HG03196 (cell line): ENCODE measurements around the gene CELSR1.

Experiments used
- ATAC-seq: cut with Tn5 transposase; IDR thresholded peaks from one replicate; pipeline ENCODE4 v1.9.1; 2021; ENCODE audit not compliant: unreplicated experiment

CELSR1 gene

DNA sequence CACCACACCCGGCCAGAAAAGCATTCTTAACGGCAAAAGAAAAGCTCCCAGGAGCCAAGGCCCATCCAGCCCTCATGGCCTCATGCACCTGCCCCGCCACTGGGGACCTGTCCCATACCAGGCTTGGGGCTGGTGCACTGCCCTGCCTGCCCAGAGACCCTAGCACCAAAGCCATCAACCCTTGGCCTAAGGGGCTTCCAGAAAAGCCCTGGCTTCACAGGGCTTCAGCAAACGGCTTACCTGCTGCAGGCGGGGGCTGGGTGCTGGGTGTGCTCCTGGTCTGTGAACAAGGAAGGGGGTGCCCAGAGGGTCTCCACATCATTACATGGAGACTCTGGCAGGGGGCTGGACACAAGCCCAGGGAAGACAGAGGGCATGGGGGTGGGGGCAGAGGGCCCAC lies 89.5 kb downstream of the CELSR1 start:
- ATAC-seq = no peak

DNA sequence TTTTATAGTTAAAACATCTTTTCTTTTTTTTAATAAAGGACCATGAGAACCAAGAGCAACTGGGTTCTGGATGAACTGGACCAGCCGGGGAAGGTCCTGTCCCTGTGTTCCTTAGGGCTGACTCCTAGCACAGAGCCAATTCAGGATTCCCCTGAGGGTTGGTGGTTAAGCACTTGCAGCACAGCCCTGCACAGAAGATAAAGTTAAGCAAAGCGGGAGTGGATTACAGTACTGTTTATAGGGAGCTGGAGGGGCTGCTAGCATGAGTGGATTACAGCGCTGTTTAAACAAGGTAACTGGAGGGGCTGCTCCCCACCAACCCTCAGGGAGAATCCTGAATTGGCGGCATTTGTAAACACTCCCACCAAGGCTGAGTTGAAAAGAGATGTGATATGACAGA lies 90.6 kb downstream of the CELSR1 start:
- no peak for ATAC-seq

DNA sequence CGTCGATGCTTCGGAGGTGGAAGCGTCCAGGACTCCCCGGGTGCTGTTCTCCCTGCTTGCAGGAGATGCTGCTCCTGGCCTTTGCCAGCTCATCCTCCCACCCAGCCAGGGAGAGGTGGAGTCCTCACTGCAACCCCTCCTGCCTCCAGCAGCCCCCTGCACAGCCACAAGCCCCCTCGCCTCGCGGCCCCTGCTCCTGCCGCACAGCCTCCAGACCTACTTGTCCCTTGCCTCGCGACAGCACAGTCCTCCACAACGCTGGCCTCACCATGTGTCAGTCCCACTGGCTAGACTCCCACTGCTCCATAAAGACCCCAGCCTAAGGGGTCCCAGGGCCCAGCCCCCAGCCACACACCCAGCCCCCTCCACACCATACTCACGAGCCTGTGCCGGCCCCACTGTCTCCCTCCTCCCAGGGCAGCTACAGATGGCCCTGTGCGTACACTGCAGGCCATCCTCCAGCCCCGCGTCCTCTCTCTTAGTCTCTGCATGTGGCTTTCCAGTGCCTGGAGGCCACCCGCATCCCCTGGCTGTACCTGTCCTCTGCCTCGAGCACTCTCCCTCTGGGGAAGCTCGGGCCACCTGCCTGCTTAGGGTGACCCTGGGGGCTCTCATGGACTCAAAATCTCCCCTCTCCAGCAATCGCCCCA lies 91.5 kb downstream of the CELSR1 start:
- ATAC-seq = no peak

DNA sequence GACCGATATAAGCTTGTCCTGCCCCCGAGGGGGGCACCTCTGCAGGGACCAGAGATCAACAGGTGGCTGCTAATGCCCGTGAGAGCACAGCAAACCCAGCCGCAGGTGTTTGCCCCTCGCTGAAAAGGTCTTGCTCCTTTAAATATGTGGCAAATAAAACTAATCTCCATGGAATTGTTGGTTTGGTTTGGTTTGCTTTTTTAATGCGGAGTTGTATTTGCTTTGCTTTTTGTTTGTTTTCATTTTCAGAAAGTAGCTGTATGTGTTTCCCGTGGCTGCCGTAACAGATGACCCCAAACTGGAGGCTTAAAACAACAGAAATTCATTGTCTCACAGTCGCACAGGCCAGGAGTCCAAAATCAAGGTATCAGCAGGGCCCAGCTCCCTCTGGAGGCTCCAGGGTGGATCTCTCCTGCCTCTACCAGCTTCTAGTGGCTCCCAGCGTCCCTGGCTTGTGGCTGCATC lies 93.0 kb downstream of the CELSR1 start:
- no peak for ATAC-seq

DNA sequence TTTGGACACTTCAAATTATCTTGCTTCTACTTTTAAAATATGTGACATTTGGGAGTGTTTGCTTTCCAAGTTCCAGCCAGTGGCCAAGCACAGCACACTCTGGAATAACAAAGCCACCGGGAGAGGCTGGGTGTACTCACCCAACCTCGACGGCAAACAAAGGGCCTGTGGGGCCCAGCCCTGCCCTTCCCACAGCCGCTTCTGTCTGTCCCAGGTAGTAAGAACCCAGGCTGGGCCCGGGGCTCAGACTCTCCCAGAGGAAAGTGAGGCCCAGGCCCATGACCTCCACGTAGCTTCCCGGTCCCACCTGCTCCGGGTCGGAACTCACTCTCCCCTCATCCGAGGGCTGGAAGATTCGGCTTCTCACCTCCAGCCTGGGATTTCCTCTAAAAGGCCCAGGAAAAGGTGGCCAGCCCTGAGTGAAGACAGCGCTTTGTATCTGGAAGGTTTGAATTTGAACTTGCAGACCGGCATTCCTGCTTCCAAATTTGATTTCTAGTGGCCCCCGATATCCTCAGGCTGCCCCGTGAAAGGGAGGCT lies 93.5 kb downstream of the CELSR1 start:
- ATAC-seq = no peak

DNA sequence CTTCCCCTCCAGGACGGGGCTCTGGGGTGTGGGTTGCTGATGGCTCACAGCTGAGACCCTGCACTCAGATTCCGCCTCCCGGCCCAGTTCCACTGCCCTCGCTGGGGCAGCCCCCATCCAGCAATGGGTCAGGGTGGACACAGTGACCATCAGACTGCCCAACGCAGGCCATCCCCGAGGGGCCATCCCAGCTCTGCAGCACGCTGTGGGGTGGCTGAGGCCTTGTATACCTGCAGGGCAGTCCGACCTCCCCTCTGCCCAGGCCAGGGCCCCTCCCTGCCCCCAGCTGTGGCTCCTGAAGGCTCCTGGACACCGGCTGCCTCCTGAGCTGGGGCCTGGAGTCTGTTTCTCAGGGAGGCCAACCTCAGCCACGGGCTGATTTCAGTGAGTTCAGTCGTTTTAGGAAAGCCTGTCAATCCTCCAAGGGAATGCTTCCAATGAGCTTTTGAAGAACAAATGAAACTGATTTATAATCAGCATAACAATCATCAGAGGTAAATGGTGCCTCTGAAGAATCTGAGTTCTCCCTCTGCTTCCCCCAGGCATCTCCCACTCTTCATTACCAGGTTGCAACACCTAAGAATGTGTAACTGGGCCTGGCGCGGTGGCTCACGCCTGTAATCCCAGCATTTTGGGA lies 95.1 kb downstream of the CELSR1 start:
- ATAC-seq = no peak

DNA sequence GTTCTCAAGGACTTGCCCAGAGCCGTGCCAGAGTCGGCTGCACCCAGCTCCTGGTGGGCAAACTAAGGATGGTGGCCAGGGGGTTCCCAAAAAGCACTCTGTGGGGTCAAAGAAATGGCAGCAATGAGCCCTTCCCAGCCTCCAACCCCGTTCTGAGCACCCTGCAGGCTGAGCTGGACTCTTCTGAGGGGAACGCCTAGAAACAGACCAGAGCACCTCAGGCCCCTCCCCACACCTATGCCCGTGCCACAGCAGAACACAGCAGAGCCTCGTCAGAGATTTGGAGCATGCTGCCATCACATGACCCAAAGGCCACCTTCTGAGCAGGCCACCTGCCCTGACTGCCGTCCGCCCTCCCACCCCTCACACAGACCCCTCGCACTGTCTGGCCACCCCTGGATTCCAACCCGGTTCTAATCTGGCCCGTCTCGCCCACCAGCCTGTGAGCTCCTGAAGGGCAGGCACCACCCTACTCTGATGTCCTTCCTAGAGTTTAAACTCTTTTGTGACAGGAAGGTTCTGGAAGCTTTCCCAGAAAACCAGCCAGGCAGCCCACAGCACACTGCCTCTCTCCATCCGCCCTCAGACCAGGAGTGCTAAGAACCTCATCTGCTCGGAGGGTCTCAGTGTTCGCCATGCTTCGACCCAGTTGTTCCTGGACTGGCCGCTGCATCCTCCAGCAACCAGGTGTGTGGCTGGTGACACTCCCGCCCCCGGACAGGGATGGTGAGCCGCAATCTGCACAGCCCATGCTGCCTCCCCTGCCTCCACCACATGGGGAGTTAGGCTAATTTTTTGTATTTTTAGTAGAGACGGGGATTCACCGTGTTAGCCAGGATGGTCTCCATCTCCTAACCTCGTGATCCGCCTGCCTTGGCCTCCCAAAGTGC lies 97.6 kb downstream of the CELSR1 start:
- ATAC-seq = no peak

DNA sequence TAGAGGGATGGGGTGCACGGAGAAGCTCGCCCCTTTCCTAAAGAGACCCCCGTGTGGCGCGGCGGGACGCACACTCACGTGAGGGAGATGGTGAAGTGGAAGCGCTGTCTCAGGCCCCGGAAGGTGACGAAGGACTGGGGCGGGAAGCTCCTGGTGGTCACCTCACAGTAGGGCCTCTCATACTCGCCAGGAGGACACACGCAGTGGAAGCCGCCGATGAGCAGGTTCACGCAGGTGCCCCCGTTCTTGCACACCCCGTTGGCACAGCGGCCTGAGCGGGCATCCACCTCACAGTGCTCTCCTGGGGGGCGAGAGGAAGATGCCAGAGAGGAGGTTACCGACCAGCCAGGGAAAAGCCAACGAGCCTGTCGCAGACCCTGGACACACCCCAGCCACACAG lies 98.3 kb downstream of the CELSR1 start:
- no peak for ATAC-seq

DNA sequence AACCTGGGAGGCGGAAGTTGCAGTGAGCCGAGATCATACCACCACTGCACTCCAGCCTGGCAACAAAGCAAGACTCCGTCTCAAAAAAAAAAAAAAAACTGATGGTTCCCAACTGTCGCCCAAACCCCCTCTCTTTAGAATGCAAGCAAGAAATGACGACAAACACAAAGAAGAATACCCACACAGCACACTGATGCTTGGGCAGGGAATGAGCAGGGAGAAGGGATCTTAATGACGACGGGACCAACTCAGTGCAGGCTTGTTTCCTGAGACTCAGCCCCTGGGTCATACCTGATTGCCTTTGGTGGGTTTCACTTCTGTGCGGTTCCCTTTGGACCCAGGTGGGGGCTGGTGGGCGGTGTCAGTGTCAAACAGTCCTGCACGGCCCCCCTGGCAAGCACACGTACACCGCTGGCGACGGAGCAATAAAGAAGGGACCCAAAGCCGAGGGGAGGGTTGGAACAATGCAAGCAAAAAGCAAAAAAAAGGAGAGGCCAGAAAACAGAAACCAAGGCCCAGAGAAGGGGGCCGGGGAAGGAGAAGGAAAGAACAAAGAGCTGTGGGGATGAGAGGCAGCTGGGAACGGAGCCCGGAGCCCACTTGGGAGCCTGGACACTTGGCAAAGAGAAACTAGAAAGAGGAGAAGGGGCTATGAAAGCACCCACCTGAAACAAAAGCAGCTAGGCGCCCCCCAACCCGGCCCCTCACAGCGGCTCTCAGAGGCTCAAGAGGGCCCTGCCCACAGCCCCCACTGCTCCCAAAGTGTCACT lies 99.6 kb downstream of the CELSR1 start:
- ATAC-seq = no peak

DNA sequence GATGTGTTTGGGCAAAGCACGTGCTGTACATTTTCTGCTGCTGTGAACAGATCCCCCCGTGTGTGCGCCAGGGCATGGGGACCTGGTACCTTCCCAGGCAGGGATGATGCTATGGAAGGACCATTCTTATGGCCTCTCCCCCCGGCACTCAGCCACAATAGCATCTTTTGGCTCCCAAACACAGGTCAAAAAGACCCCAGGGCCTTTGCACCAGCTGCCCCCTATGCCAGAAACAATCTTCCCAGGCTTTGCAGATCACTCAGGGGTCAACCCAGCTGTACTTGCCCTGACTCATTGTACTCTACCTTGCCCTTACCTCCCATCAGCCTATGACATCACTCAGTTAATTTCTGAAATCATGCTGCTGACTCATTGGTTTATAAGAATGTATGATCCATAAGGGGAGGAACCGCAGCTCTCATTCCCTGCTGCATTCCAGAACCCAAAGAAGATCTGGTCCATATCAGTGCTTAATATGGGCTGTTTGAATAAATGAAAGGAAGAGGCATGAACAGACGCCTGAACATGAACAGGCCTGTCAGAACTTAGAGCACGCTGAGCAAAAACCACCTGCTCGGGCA lies 100.7 kb downstream of the CELSR1 start:
- no peak for ATAC-seq

DNA sequence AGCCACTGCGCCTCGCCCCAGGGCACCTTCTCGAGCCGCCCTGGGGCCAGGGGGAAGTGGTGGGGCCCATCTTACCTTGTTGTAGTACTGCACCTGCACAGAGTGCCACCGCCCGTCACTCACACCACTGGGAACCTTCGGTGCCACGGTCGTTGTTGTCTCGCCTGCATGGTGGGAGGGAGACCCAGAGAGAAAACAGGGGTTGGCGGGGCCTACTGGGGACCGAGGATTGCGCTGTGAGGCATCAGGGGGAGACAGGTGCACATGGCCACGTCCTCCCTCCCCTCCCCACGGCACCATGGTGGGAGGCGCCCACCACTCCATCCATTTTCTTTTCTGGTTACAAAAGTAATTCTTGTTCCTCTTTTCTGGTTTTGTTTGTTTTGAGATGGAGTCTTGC lies 104.1 kb downstream of the CELSR1 start:
- ATAC-seq = no peak

DNA sequence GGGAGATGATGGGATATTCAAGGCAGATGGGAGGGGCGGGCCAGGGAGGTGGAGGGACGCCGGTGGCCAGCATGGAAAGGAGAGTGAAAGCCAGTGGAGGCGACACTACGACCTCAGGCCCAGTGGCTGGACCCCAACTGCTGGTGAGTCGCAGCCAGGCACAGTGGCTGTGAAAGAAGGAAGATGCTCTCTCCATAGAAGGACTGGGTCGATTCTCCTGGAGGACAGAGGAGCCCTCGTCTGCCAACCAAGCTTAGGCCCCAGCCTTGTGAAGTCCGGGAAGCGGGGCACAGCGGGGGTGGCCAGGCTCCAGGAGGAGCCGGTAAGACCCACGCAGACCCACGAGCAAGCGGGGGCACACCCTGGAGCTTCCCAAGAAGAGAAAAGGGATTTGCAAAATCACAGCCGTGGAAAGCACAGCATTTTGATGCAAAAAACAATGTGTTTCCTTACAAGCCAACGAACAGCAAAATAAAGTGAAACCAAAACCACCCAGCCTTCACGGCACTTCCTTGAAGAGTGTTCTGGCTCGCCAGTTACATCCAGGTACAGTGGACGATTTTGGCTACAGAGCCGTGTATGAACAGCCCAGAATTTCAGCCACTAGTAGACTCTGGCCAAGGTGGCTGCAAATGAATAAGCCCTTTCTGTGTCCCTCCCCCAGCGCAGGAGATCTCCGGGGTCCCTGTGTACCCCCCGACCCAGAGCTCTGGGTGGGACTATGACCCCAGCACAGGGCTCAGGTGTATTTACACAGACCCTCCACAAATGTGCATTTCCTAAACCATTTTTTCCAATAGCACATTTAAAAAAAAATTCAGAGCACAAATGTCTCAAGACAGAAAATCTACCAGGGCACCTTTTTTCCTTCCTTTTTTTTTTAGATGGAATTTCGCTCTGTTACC lies 105.0 kb downstream of the CELSR1 start:
- no peak for ATAC-seq

DNA sequence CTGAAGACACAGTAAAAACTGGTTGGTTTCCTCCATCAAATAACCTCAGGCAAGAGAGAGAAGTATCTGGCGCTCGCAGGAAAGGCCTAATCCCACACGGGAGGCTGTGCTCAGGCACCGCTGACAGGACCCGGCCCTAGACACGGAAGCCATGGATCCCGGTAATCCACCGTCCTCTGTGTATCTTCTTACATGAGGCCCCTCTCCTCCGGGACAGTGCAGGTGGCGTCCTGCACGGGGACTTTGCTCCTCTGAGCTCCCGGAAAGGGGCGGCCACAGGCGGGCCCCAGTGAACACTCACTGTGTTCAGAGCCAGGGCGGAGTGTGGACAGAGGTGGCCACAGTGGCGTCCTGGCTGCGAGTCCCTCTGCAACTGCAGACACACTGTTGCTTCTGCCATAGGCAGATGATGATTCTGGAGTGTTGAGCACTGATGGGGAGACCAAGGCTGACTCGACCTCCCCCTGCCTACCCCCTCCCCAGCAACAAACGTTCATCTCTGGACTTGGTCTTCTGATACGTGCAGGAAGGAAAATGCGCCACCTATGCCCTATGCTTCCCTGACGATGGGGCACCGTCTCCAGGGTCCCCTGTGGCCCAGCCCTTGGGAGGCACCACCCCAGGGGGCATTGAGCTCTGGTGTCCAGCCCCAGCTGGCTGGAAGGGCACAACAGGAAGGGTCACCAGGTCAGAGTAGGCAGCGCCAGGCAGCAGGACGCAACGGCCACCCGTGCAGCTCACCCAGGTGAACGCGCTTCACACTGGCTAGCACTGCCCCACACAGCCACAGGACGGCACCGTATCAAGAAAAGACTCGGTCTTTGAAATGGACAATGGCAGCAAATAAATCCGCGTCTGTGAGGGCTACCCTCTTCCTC lies 106.2 kb downstream of the CELSR1 start:
- no peak for ATAC-seq

DNA sequence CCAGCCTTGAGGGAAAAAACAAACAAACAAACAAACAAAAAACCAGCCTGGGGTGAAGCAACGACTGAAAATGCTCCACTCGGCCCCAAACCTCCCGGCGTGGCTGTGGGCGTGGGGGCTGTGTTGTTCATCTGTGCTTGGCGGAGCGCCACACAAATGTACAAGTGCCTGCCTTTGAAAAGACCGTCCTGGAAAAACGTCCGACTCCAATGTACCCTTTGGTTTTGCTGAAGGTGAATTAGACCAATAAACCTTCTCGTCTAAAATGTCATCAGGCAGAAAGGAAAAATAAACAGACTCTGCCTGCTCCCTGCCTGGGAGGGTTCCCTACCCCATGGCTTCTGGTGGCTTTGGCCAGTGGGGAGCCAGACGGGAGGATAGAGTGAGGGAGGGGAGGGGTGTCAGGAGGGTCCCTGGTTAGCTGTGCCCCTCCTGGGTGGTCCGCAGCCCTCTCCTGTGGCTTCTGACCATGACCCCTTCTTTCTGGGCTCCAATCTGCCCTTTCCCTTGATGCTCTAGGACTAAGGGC lies 108.0 kb downstream of the CELSR1 start:
- ATAC-seq = no peak

DNA sequence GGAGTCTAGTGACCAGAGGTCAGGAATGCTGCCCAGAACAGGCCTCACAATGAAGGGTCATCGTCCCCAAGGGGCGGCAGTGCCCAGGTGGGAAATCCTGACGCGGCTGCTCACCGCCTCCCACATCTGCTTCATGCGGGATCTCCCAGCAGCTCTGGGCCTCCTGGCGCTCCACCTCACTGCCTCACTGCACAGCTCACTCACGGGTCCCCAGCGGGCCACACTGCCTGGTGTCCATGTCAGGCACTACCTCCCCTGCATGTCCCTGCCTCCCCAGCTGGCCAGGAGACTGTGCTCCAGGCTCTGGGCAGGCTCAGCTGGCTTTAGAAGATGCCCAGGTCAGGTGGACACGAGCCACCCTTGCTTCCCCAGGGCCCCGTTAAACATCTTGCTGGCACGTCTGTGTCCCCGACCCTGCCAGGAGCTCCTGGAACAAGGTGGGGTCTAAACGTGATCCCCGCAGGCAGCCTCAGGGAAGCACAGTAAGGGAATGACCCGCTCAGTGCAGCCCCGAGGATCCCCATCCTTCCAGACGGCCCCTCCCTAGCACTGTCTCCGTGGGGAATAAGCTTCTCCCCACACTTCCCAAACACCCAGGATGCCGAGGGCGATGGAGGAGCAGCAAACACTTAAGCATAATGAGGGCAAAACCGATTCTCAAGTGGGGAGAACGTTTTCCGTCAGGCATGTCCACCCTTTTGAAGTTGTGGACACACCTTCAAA lies 108.7 kb downstream of the CELSR1 start:
- no peak for ATAC-seq

DNA sequence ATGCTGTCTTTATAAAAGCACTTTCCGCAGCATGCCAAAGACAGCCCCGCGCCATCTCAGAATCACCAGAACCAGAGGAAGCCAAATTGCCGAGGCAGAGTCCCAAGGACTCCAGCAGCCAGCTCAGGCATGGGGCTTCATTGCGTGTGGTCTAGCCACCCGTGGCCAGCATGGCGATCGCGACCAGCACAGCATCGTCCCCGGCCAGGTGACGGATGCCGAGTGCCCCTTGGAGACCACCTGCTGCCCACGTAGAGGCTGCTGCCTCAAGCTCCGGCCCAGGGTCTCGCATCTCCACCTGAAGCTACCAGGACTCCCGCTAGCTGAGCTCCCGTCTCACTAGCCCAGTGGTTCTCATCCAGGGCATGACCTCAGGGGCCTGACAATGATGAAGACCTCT lies 109.2 kb downstream of the CELSR1 start:
- ATAC-seq = no peak

DNA sequence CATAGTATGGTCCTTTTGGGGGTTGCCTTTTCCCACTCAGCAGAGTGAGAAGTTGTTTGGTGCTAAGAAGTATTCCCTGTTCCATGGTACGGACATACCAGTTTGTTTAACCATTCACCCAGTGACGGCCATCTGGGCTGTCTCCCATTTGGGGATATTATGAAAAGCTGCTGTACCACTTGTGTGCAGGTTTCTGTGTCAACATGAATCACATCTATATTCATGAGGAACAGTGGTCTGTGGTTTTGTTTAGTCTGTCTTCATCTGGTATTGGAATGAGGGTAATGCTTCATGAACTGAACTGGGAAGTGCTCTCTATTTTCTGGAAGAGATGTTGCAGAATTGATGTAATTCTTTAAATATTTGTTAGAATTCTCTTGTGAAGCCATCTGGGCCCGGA lies 112.4 kb downstream of the CELSR1 start:
- ATAC-seq = no peak

DNA sequence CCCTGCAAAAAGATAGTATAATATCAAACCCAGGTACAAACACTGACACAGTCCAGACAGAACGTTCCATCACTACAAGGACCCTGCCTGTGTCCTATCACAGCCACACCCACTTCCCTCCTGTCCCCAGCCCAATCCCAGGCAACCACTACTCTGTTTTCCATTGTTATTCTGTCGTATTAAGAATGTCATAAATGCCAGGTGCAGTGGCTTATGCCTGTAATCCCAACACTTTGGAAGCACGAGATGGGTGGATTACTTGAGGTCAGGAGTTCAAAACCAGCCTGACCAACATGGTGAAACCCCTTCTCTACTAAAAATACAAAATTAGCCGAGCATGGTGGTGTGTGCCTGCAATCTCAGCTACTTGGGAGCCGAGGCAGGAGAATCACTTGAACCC lies 112.9 kb downstream of the CELSR1 start:
- ATAC-seq = no peak
